Neural cell (in vitro differentiated cells): ENCODE results near the gene PTPN3. TPM values are rescaled to one million over a fixed set of nuclear protein-coding genes. Genes with fewer than 3 reads are reported as not detected.

Experiments
- H2AFZ ChIP-seq: fragments of 200-600, 300-800 bp; sonication (generic), shearing (Covaris generic); 2 replicates; pipeline ENCODE4 v1.6.0; 2014; ENCODE audit warnings: low read depth, mild to moderate bottlenecking, antibody characterized with exemption, low read length, moderate library complexity
- H3F3A ChIP-seq: fragments of 200-600 bp; shearing (Covaris generic); 2 replicates; pipeline ENCODE4 v1.6.1; 2016; ENCODE audit warnings: mild to moderate bottlenecking, moderate library complexity, mixed read lengths, antibody characterized with exemption, low read length; ENCODE audit not compliant: insufficient read depth, poor library complexity, severe bottlenecking
- H3K27ac ChIP-seq: fragments of 200-600, 300-800 bp; sonication (generic), shearing (Covaris generic); 2 replicates; pipeline ENCODE4 v1.5.1; 2014; ENCODE audit warnings: mild to moderate bottlenecking, low read length, moderate library complexity
- H3K27me3 ChIP-seq: fragments of 300-800, 200-600 bp; sonication (generic), shearing (Covaris generic); 2 replicates; pipeline ENCODE4 v1.6.0; 2014; ENCODE audit warnings: mild to moderate bottlenecking, low read depth, low read length, moderate library complexity; ENCODE audit not compliant: insufficient read depth
- H3K36me3 ChIP-seq: fragments of 300-800, 200-600 bp; sonication (generic), shearing (Covaris generic); 2 replicates; pipeline ENCODE4 v1.5.1; 2014; ENCODE audit warnings: mild to moderate bottlenecking, antibody characterized with exemption, low read length, moderate library complexity; ENCODE audit not compliant: insufficient read depth
- H3K4me2 ChIP-seq: fragments of 300-800, 200-600 bp; sonication (generic), shearing (Covaris generic); 2 replicates; pipeline ENCODE4 v1.6.0; 2014; ENCODE audit warnings: mild to moderate bottlenecking, low read length
- H3K4me3 ChIP-seq: fragments of 300-800, 200-600 bp; sonication (generic), shearing (Covaris generic); 2 replicates; pipeline ENCODE4 v1.5.1; 2014; ENCODE audit warnings: mild to moderate bottlenecking, low read length, moderate library complexity
- H3K79me2 ChIP-seq: fragments of 200-600 bp; shearing (Covaris generic); replicated peaks from 2 replicates; pipeline ENCODE4 v1.6.0; 2014; ENCODE audit warnings: mild to moderate bottlenecking, low read length, moderate library complexity; ENCODE audit not compliant: insufficient read depth
- H3K9ac ChIP-seq: fragments of 300-800, 200-600 bp; sonication (generic), shearing (Covaris generic); 2 replicates; pipeline ENCODE4 v1.6.1; 2016; ENCODE audit warnings: mild to moderate bottlenecking, low read length, mixed read lengths
- H3K9me2 ChIP-seq: fragments of 200-600 bp; shearing (Covaris generic); 2 replicates; pipeline ENCODE4 v1.6.1; 2016; ENCODE audit warnings: mild to moderate bottlenecking, low read length, mixed read lengths; ENCODE audit not compliant: insufficient read depth
- H3K9me3 ChIP-seq: fragments of 200-600, 300-800 bp; sonication (generic), shearing (Covaris generic); 2 replicates; pipeline ENCODE4 v1.6.1; 2016; ENCODE audit warnings: mild to moderate bottlenecking, mixed run types, low read length, moderate library complexity, mixed read lengths
- H4K20me1 ChIP-seq: fragments of 200-600 bp; shearing (Covaris generic); 2 replicates; pipeline ENCODE4 v1.6.1; 2016; ENCODE audit warnings: mild to moderate bottlenecking, mixed run types; ENCODE audit not compliant: insufficient read depth
- CTCF ChIP-seq: fragments of 450-650 bp; IDR thresholded peaks from 2 replicates; pipeline ENCODE4 v1.5.1; 2014; ENCODE audit warnings: antibody characterized with exemption, mild to moderate bottlenecking, moderate library complexity; ENCODE audit not compliant: poor library complexity, severe bottlenecking
- EP300 ChIP-seq: fragments of 450-650 bp; conservative IDR thresholded peaks from 2 replicates; pipeline ENCODE4 v1.6.1; 2014; ENCODE audit warnings: antibody characterized with exemption, mild to moderate bottlenecking, moderate library complexity; ENCODE audit not compliant: poor library complexity, severe bottlenecking
- EZH2 ChIP-seq: fragments of 200-600, 300-800 bp; shearing (Covaris generic), sonication (generic); IDR thresholded peaks from 2 replicates; pipeline ENCODE4 v1.6.1; 2014; ENCODE audit warnings: antibody characterized with exemption, low read length, borderline replicate concordance, mild to moderate bottlenecking; ENCODE audit not compliant: insufficient read depth, poor library complexity, severe bottlenecking
- MXI1 ChIP-seq: fragments of 450-650 bp; conservative IDR thresholded peaks from 2 replicates; pipeline ENCODE4 v1.6.1; 2014; ENCODE audit warnings: antibody characterized with exemption, mild to moderate bottlenecking; ENCODE audit not compliant: poor library complexity, severe bottlenecking
- POLR2AphosphoS5 ChIP-seq: IDR thresholded peaks from 2 replicates; pipeline ENCODE4 v1.6.1; 2012
- RAD21 ChIP-seq: fragments of 450-650 bp; conservative IDR thresholded peaks from 2 replicates; pipeline ENCODE4 v1.6.1; 2014; ENCODE audit warnings: antibody characterized with exemption, mild to moderate bottlenecking, moderate library complexity
- REST ChIP-seq: IDR thresholded peaks from 2 replicates; pipeline ENCODE4 v1.6.1; 2012; ENCODE audit warnings: borderline replicate concordance
- SMC3 ChIP-seq: fragments of 450-650 bp; conservative IDR thresholded peaks from 2 replicates; pipeline ENCODE4 v1.6.1; 2014; ENCODE audit warnings: antibody characterized with exemption, mild to moderate bottlenecking, moderate library complexity; ENCODE audit not compliant: poor library complexity
- TAF1 ChIP-seq: IDR thresholded peaks from 2 replicates; pipeline ENCODE4 v1.6.1; 2012; ENCODE audit warnings: low read depth
- polyA plus RNA-seq: library from polyadenylated mRNA; depleted of rRNA; stranded (reverse); fragments of >200 nt; gene quantifications from 2 replicates; pipeline ENCODE4 v1.2.3, GENCODE V29; 2014

The PTPN3 gene
- polyA plus RNA-seq, 1 donor from 2014 or later: 3.8 TPM

- H3K4me2 ChIP-seq: no peak overlapping the region
- H3K9me3 ChIP-seq: no peaks in the 10 kb centered on the region
- TF ChIP-seq REST: no peak
- TF ChIP-seq EP300: no peak
- no peak for TF ChIP-seq MXI1
- TF ChIP-seq EZH2: no peak
- TF ChIP-seq POLR2AphosphoS5: no peak
- no peak for TF ChIP-seq RAD21
- TF ChIP-seq TAF1: no peak
- no peak for TF ChIP-seq CTCF
- TF ChIP-seq SMC3: no peak
- H3F3A ChIP-seq: no peaks in the 10 kb centered on the region
- no peak overlapping the region for H3K27ac ChIP-seq
- no peaks in the 10 kb centered on the region for H3K36me3 ChIP-seq
- H4K20me1 ChIP-seq: no peaks in the 10 kb centered on the region
- no peak overlapping the region for H3K4me3 ChIP-seq
- H3K79me2 ChIP-seq: no peaks in the 10 kb centered on the region
- H2AFZ ChIP-seq: no peak overlapping the region
- H3K27me3 ChIP-seq: peaks cover 33% of the 10 kb centered on the region
- no peaks in the 10 kb centered on the region for H3K9me2 ChIP-seq
- no peak overlapping the region for H3K9ac ChIP-seq
Observed at GRCh38 chr9:109493648-109494047, 4.5 kb downstream of the PTPN3 start.

- Histone ChIP-seq H3K9me3 (no peaks in the 10 kb centered on the region), H3K9me2 (no peaks in the 10 kb centered on the region), H2AFZ (no peak overlapping the region), H3K79me2 (no peaks in the 10 kb centered on the region), H4K20me1 (no peaks in the 10 kb centered on the region), H3K27ac (no peak overlapping the region), H3F3A (no peaks in the 10 kb centered on the region), H3K27me3 (peaks cover 18% of the 10 kb centered on the region), H3K9ac (no peak overlapping the region), H3K36me3 (no peaks in the 10 kb centered on the region), H3K4me2 (no peak overlapping the region), H3K4me3 (no peak overlapping the region)
- no peak for TF ChIP-seq POLR2AphosphoS5
- no peak for TF ChIP-seq REST
- TF ChIP-seq CTCF: no peak
- TF ChIP-seq EP300: no peak
- no peak for TF ChIP-seq TAF1
- TF ChIP-seq SMC3: no peak
- TF ChIP-seq MXI1: no peak
- no peak for TF ChIP-seq EZH2
- TF ChIP-seq RAD21: no peak
Observed at GRCh38 chr9:109491590-109491989, 6.5 kb downstream of the PTPN3 start.
